Peyer's patch (tissue), 4 donors: ENCODE measurements around the gene ARSG. TPM values are rescaled to one million over a fixed set of nuclear protein-coding genes. Genes with fewer than 3 reads are reported as not detected.
A peak's percentile ranks its signal among the peaks of the same experiment; 100 is the strongest.

Experiments
- DNase-seq, 3 donors: peaks; one replicate each; pipeline ENCODE4 v3.0.0-alpha.2; 2017 to 2019
- H3K27ac ChIP-seq, 4 donors: fragments of 200-600 bp; sonication (generic); one replicate each; pipeline ENCODE4 v1.5.1; 2016 to 2019
- H3K27me3 ChIP-seq, 2 donors: fragments of 200-600 bp; sonication (generic); one replicate each; pipeline ENCODE4 v1.5.1; 2019
- H3K36me3 ChIP-seq, 3 donors: fragments of 200-600 bp; sonication (generic); one replicate each; pipeline ENCODE4 v1.5.1; 2016 to 2019
- H3K4me1 ChIP-seq, 4 donors: fragments of 200-600 bp; sonication (generic); one replicate each; pipeline ENCODE4 v1.5.1; 2016 to 2019
- H3K4me3 ChIP-seq, 4 donors: fragments of 200-600 bp; sonication (generic); 1 replicate in 3 of 4; 2 replicates in 1 of 4; pipeline ENCODE4 v1.5.1; 2016 to 2019; ENCODE audit warnings: mild to moderate bottlenecking in 1 of 4
- H3K9me3 ChIP-seq, 4 donors: fragments of 200-600 bp; sonication (generic); one replicate each; pipeline ENCODE4 v1.5.1; 2016 to 2019; ENCODE audit warnings: mild to moderate bottlenecking in 1 of 4
- POLR2A ChIP-seq, 2 donors: fragments of 450-650 bp; IDR thresholded peaks; one replicate each; pipeline ENCODE4 v1.5.1; 2017; ENCODE audit warnings: antibody characterized with exemption in 2 of 2, mild to moderate bottlenecking in 2 of 2, moderate library complexity in 2 of 2
- small RNA-seq, 2 donors: library from RNA; depleted of rRNA; stranded (forward); fragments of <200 nt; gene quantifications; one replicate each; pipeline ENCODE3, GENCODE V24; 2016
- total RNA-seq, 4 donors: library from RNA; depleted of rRNA; stranded (reverse); fragments of >200 nt; gene quantifications; one replicate each; pipeline ENCODE4 v1.1.0, GENCODE V29; 2016
- TF ChIP-seq, protein P1 (sequence below), 6 experiments: fragments of 450-650 bp in 4 of 6; fragments of 200-600 bp in 2 of 6; sonication (generic) in 1 of 6; IDR thresholded peaks; one replicate each; pipeline ENCODE4 v1.5.1; 2017 to 2019; ENCODE audit warnings: antibody characterized with exemption in 6 of 6, mild to moderate bottlenecking in 3 of 6, moderate library complexity in 1 of 6

The ARSG gene
- total RNA-seq, 4 donors from 2014 or later, result 0.70 to 29.7 (median 2.0) TPM

DNA sequence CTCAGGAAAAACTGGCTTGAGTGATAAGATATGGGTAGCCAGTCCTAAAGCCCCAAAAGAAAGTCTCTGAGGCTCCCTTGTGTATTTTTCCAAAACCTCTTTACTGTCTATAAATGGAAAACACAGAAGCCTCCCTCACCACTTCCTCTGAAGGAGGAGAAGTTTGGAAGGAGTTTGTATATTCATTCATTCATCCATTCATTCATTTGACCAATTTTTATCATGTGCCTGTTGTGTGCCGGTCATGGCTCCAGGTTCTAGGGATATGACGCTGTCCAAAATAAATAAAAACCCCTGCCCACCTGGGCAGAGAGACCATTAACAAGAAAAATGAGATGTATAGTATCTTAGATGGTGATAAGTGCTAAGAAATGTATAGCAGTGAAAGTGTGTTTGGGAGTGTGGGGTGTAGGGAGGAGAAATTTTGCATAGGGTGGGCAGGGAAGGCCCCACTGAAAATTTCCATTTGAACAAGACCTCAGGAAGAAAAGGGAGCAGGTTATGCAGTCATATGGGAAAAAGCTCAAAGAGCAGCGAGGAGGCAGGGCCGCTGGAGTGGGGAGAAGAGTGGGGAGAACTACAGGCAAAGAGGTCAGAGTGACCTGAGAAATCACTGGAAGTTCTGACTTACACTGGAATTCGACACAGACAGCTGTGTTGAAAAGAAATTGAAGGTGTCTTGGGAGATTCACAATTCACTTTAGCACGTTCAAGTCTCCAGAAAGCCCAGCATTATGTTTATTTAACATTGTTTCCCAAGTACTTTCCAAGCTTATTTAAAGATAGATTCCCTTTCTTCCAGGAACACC, 172.1 kb downstream of the ARSG start:
- Histone ChIP-seq H3K9me3 (no peaks in the 10 kb centered on the region), H3K27me3 (no peaks in the 10 kb centered on the region), H3K36me3 (no peaks in the 10 kb centered on the region), H3K4me3 (no peak overlapping the region), H3K27ac (no peak overlapping the region), H3K4me1 (peaks cover 0 to 12% (median 0%) of the 10 kb centered on the region in 4 donors)
- no peak for DNase-seq
- TF ChIP-seq, protein P1, sequence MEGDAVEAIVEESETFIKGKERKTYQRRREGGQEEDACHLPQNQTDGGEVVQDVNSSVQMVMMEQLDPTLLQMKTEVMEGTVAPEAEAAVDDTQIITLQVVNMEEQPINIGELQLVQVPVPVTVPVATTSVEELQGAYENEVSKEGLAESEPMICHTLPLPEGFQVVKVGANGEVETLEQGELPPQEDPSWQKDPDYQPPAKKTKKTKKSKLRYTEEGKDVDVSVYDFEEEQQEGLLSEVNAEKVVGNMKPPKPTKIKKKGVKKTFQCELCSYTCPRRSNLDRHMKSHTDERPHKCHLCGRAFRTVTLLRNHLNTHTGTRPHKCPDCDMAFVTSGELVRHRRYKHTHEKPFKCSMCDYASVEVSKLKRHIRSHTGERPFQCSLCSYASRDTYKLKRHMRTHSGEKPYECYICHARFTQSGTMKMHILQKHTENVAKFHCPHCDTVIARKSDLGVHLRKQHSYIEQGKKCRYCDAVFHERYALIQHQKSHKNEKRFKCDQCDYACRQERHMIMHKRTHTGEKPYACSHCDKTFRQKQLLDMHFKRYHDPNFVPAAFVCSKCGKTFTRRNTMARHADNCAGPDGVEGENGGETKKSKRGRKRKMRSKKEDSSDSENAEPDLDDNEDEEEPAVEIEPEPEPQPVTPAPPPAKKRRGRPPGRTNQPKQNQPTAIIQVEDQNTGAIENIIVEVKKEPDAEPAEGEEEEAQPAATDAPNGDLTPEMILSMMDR (IDR thresholded peaks at IDR 0.05), result peak in 1 of 6 experiments; percentile 4
- TF ChIP-seq POLR2A (IDR thresholded peaks at IDR 0.05), result no peak

DNA sequence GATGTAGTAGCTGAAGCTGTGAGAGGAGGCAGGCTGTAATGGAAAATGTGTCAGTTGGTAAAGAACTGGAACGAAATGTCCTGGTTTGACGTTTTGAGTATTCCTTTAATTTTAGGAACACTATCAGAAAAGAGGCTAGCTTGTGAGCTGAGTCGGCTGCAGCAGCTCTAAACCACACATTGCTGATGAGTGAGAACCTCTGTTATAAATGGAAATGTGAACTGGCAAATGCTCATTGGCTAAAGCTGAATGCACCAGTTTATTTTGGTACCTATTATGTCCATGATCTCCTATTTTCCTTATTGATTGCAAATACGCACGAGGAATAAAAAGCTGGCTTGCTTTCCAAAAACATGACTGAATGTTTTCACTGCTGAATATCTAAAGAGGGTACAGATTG, 177.0 kb downstream of the ARSG start:
- no peaks in the 10 kb centered on the region for H3K36me3 ChIP-seq
- no peak overlapping the region for H3K27ac ChIP-seq
- H3K9me3 ChIP-seq, result no peaks in the 10 kb centered on the region
- no peak for TF ChIP-seq POLR2A (IDR thresholded peaks at IDR 0.05)
- TF ChIP-seq, protein P1 (IDR thresholded peaks at IDR 0.05), result no peak
- no peaks in the 10 kb centered on the region for H3K4me1 ChIP-seq
- no peak for DNase-seq
- H3K27me3 ChIP-seq, result no peaks in the 10 kb centered on the region
- no peak overlapping the region for H3K4me3 ChIP-seq

DNA sequence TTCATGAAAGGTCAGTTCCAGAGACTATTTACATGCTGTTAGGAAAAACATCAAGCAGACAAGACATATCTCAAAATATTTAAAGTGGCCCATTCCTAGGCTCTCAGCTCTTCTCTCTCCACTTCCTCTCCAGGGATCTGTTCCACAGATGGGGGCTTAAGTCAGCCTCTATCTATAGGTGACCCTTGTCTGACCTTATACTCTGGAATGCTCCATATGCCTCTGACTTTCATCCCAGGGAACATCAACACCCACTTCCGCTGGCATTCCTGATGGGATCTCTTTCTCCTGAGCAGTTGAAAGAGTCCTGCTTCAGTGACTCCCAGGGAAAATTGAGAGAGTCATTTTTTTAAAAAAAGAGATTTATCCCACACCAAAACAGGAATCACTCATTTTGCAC, 177.5 kb downstream of the ARSG start:
- Histone ChIP-seq H3K27ac (no peak overlapping the region), H3K4me1 (no peaks in the 10 kb centered on the region), H3K4me3 (no peak overlapping the region), H3K27me3 (no peaks in the 10 kb centered on the region), H3K36me3 (no peaks in the 10 kb centered on the region), H3K9me3 (no peaks in the 10 kb centered on the region)
- no peak for DNase-seq
- TF ChIP-seq POLR2A (IDR thresholded peaks at IDR 0.05), result no peak
- TF ChIP-seq, protein P1 (IDR thresholded peaks at IDR 0.05), result no peak

Small RNAs within 50 kb of the gene (small RNA-seq; reads per million reads assigned to genes)
- gene MIR635, result 0 reads per million in 2 donors

Other genes starting within 250 kb of the ARSG start
- 10 to 100 TPM; 18.0 to 38.8 (median 31.2) TPM for gene AMZ2, start 43.5 kb upstream of the ARSG start, total RNA-seq
- 1 to 10 TPM in 2 of 4 donors, not detected in 2; 1.1 to 1.7 TPM for gene SLC16A6, start 368 bp upstream of the ARSG start, total RNA-seq
- gene WIPI1, start 166.0 kb downstream of the ARSG start, total RNA-seq, result 10 to 100 TPM; 34.7 to 95.7 (median 44.4) TPM
- 100 to 1,000 TPM in 1 of 4 donors, 10 to 100 TPM in 3; 63.4 to 197 (median 88.9) TPM for gene PRKAR1A, start 220.9 kb downstream of the ARSG start, total RNA-seq